GM12875 (cell line): ENCODE data around the gene EFCAB11.

Source experiments
- H3K4me3 ChIP-seq: one replicate; pipeline ENCODE4 v1.5.1; 2011; ENCODE audit warnings: low read depth, low read length, control low read depth
- TF ChIP-seq, protein P1 (sequence below): IDR thresholded peaks from 2 replicates; pipeline ENCODE4 v1.5.1; 2011; ENCODE audit warnings: low read depth, mild to moderate bottlenecking, control low read depth, inconsistent platforms, low read length, moderate library complexity, borderline replicate concordance; ENCODE audit not compliant: insufficient read depth

Gene EFCAB11

GRCh38 chr14:89793367-89793716, 161.2 kb downstream of the EFCAB11 start:
- TF ChIP-seq, protein P1, sequence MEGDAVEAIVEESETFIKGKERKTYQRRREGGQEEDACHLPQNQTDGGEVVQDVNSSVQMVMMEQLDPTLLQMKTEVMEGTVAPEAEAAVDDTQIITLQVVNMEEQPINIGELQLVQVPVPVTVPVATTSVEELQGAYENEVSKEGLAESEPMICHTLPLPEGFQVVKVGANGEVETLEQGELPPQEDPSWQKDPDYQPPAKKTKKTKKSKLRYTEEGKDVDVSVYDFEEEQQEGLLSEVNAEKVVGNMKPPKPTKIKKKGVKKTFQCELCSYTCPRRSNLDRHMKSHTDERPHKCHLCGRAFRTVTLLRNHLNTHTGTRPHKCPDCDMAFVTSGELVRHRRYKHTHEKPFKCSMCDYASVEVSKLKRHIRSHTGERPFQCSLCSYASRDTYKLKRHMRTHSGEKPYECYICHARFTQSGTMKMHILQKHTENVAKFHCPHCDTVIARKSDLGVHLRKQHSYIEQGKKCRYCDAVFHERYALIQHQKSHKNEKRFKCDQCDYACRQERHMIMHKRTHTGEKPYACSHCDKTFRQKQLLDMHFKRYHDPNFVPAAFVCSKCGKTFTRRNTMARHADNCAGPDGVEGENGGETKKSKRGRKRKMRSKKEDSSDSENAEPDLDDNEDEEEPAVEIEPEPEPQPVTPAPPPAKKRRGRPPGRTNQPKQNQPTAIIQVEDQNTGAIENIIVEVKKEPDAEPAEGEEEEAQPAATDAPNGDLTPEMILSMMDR = no peak
- no peak overlapping the region for H3K4me3 ChIP-seq

GRCh38 chr14:89792489-89793366, 161.8 kb downstream of the EFCAB11 start:
- TF ChIP-seq, protein P1 = no peak

DNA sequence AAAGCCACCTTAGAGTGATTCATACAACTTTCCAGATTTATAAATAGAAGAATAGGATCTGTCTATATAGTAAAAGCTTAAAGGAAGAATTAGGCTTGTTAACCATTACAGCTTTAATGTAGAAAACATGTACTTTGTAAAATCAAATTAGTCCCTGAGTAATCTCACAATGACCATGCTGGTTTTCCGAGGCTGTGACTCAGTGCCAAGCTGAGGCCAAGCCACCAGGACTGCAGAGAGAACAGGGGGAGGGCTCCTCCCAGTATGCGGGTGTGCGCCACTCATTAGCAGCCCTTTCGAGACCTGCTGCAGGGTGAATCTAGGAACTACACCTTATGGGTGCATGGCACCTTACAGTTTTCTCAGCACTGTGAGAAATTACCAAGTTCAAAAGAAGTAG, 167.0 kb downstream of the EFCAB11 start:
- TF ChIP-seq, protein P1 = no peak
- H3K4me3 ChIP-seq = no peak overlapping the region

More at GRCh38 chr14:89792489-89793366, 161.8 kb downstream of the EFCAB11 start:
- H3K4me3 ChIP-seq = no peak overlapping the region

DNA sequence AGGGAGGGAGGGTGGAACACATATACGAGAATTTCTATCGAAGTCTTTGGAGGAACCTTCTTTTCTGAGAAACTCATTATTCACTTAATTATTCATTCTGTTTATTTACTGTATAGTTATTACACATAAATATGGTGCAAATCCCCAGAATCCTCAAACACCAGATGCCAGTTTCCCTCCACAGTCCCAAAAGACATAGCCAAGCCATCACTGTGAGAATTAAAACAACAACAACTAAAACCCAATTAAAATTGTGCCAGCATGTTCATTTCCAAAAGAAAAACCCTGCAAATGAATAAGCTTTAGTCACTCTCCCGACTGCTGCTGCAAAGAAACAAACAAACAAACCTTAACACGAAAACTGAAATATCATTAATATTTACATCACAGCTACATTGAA, 173.5 kb downstream of the EFCAB11 start:
- TF ChIP-seq, protein P1 = no peak
- H3K4me3 ChIP-seq = no peak overlapping the region

- TF ChIP-seq, protein P1 = no peak
- H3K4me3 ChIP-seq = no peak overlapping the region
Observed at GRCh38 chr14:89779707-89780106, 174.8 kb downstream of the EFCAB11 start.

GRCh38 chr14:89775946-89776345, 178.6 kb downstream of the EFCAB11 start:
- TF ChIP-seq, protein P1 = no peak
- H3K4me3 ChIP-seq = no peak overlapping the region

DNA sequence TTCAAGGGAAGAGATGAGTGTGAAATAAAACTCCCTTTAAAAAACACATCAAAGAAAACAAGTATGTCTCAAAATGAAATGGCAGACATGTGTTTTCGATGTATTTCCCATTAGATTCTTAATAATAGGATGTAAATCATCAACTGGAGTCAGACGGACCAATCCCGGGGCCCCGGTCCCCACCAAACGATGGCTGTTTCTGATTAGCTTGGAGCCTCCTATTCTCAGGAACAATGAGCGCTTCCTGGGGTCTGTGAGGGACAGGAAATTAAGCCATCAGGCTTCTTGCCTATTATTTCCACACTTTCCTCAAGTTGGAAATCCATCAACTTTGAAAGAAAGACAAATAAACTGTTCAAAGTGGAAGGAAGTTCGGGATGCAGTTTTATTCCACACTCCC, 179.4 kb downstream of the EFCAB11 start:
- TF ChIP-seq, protein P1 = no peak

More for the DNA sequence above, 179.4 kb downstream of the EFCAB11 start:
- H3K4me3 ChIP-seq = no peak overlapping the region
